HL-60/S4 treated with retinoic acid at 250 ng/mL for 4 days and 3 days (cell line): ENCODE results near the gene MAPRE2.

Experiments
- in situ Hi-C: fragments of 300-500 bp; cut with MboI; formaldehyde crosslinking; loops from 2 replicates; pipeline ENCODE4 v1.7.0; 2022; ENCODE audit warnings: low sequenced_read_pairs

MAPRE2 gene

DNA sequence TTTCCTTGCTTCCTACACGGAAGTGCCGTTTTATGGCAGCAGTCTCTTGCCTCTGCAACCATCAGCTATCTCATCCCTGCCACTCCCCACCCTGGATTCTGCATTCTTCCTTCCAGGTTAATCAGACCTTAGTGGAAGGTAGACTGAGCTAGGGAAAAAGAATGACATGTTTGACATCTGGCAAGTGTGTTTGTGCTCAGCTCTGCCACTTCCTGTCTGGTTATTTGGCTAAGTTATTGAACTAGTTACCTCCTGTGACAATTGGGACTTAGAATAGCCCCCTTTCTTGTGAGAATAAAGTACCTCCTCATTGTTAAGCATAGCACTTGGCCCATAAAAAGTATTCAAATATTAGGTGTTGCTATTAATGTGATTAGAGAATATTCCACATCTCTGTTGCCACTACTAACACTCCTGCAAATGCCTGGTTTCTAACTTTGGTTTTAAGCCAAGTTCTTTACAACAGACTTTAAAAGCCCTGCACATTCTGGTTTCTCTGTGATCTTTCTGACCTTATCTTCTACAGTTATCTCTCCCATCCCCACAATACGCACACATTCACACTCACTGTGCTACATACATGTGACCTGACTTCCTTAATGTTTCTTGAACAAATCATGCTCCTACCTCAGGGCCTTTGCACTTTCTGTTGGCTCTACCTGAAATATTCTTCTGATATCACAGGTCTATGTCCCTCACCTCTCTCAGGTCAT, 10.8 kb upstream of the MAPRE2 start:
- in situ Hi-C loops, result no loop called here

- in situ Hi-C loops, result no loop called here
Measured at GRCh38 chr18:35032113-35032512, 9.1 kb upstream of the MAPRE2 start.

- in situ Hi-C loops, result no loop called here
Measured at GRCh38 chr18:35038029-35038428, 3.2 kb upstream of the MAPRE2 start.

GRCh38 chr18:35038881-35039491, 2.2 kb upstream of the MAPRE2 start:
- in situ Hi-C loops, result no loop called here

GRCh38 chr18:35040638-35040987, 600 bp upstream of the MAPRE2 start:
- in situ Hi-C loops, result no loop called here

- in situ Hi-C loops, result no loop called here
Measured at GRCh38 chr18:35041815-35042387, 688 bp downstream of the MAPRE2 start.

GRCh38 chr18:35042389-35043071, 1.3 kb downstream of the MAPRE2 start:
- in situ Hi-C loops, result no loop called here

DNA sequence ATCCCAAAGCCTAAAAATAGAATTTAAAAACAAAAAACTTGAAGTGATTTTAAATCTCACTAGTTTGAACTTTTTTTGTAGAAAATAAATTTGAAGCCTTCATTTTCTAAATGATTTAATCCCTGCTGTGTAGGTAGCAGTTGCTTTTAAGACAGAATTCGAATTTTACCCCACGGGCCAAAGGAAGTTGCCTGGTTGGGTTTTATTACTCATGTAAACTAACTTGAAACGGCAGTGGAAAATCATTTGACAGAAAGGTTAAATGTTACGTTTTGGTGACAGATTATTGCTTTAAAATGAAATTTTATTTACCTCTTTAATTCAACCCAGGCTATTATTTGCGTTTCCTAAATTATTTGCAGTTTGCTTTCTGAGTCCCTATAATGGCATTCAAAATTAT, 2.0 kb downstream of the MAPRE2 start:
- in situ Hi-C loops, result no loop called here

GRCh38 chr18:35045121-35045520, 3.9 kb downstream of the MAPRE2 start:
- in situ Hi-C loops, result no loop called here

DNA sequence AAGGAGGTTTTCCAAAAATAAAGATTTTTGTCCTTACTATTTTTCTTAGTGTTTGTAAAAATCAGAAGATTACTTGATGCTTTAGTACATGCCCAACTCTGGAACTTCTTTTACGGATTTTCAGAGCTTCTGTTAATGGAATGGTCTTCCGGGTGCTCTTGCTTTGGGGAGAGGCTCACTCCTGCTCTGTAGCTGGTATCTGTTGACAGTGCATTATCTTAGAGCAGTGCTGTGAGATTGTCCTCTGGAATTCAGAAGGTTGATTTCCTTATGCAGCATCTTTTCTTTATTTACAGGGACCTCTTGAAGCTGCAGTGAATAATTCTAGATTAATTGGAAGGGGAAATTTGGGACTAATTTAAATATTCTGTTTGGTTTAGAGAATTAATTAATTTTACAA, 4.6 kb downstream of the MAPRE2 start:
- in situ Hi-C loops, result no loop called here

GRCh38 chr18:35047697-35048292, 6.6 kb downstream of the MAPRE2 start:
- in situ Hi-C loops, result no loop called here

GRCh38 chr18:35049111-35050027, 8.2 kb downstream of the MAPRE2 start:
- in situ Hi-C loops, result no loop called here

DNA sequence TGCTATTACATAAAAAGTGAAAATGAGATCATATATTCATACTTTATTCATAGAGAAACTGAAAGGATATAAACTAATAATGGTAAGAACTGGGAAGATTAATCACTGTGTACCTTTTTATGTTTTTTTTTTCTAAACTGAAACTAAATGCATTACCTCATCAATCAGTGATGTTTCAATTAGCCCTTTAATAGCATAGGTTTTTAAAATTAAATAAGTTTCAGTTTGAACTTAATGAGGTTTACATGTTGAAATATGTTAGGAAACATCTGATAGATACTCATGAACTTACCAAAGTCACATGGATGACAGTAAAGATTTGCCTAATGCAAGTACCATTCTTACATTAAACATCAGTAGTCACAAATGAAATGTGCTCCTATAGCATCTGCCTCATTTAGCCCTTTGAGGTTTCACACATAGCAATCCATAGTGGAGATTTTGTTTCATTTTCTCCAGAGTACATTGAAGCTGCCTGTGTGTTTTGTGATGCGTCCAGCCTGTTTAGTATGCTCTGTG, 8.9 kb downstream of the MAPRE2 start:
- in situ Hi-C loops, result no loop called here

- in situ Hi-C loops, result no loop called here
Measured at GRCh38 chr18:35050705-35051195, 9.5 kb downstream of the MAPRE2 start.

- in situ Hi-C loops, result no loop called here
Measured at GRCh38 chr18:35051641-35052377, 10.6 kb downstream of the MAPRE2 start.

GRCh38 chr18:35054401-35054800, 13.2 kb downstream of the MAPRE2 start:
- in situ Hi-C loops, result no loop called here

DNA sequence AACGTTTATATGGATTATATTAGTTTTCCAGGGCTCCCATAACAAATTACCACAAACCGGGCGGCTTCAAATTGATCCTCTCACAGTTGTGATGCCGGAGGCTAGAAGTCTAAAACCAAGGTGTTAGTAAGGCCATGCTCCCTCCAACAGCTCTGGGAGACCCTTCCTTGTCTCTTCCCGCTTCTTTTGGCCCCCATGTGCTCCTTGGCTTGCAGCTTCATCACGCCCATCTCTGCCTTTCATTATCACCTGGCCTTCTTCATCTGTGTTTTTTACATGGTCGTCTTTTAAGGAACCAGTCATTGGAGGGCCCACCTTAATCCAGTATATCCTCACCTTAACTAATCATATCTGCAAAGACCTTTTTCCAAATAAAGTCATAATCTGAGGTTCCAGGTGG, 13.9 kb downstream of the MAPRE2 start:
- in situ Hi-C loops, result no loop called here

GRCh38 chr18:35055726-35056125, 14.5 kb downstream of the MAPRE2 start:
- in situ Hi-C loops, result no loop called here

DNA sequence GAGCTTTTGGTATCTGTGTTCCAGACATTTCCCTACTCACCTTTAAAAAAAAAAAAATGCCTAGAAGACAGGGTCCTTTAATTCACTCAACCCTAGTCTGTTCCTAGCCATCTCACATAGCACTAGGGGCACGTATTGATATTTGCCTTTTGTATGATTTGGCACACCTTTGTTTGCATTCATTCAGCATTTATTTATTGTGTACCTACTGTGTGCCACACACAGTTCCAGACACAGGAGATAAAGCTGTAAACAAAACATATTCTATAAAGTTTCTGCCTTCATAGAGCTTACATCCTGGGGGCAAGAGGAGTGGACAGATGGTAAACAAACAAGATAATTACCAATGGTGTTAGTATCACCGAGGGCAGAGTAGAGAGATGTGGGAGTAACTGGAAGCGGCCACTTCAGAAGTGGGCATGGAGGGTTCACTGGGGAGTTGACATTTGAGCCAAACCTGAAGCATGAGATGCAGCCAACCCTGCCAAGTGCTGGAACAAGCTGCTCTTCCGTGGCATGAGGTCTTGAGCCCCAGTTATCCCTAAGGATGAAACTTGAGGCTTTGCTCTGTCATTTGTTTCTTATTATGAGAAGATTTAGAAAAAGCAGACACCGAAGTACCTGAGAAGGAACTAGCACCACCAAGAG, 18.2 kb downstream of the MAPRE2 start:
- in situ Hi-C loops, result no loop called here
